B cell (primary cell): ENCODE results near the gene TMEM139. TPM values are rescaled to one million over a fixed set of nuclear protein-coding genes. Genes with fewer than 3 reads are reported as not detected.

Experiments
- ATAC-seq: fragments of 200-7000 bp; cut with Tn5 transposase; one replicate; pipeline ENCODE4 v1.10.0; 2021; ENCODE audit warnings: low read depth, mild to moderate bottlenecking, moderate number of reproducible peaks, moderate library complexity
- CTCF ChIA-PET: fragments of 350-600 bp; sonication (Branson Sonifier 250); formaldehyde crosslinking; loops from one replicate; lab custom pipeline; 2021; ENCODE audit warnings: antibody characterized with exemption, inconsistent platforms; lab: Charles Lee
- POLR2A ChIA-PET: fragments of 350-600 bp; sonication (Branson Sonifier 250); formaldehyde crosslinking; loops from one replicate; lab custom pipeline; 2021; ENCODE audit warnings: antibody characterized with exemption; lab: Charles Lee
- DNase-seq: peaks from one replicate; pipeline ENCODE4 v3.0.0; 2013
- H2AFZ ChIP-seq: 2 replicates; pipeline ENCODE4 v1.6.1; 2012; ENCODE audit warnings: mild to moderate bottlenecking, low read depth, low read length; ENCODE audit not compliant: insufficient read depth, poor library complexity, severe bottlenecking
- H3K27ac ChIP-seq, 2 donors: 1 replicate in 1 of 2; 2 replicates in 1 of 2; pipeline ENCODE4 v1.5.1; 2012 to 2013; ENCODE audit warnings: low read length in 2 of 2, mild to moderate bottlenecking in 2 of 2, moderate library complexity in 1 of 2
- H3K27me3 ChIP-seq, 4 experiments: fragments of 200-600 bp in 1 of 4; sonication (generic) in 1 of 4; replicated peaks in 1 of 4; 1 replicate in 2 of 4; 2 replicates in 2 of 4; pipeline versions ENCODE4 v1.6.1 to v1.7.0; 2013 to 2016; ENCODE audit warnings: low read length in 3 of 4, mild to moderate bottlenecking in 2 of 4, mixed read lengths in 1 of 4, moderate library complexity in 1 of 4; ENCODE audit not compliant: insufficient read depth in 4 of 4, control insufficient read depth in 3 of 4; ENCODE audit errors: control extremely low read depth in 1 of 4
- H3K36me3 ChIP-seq, 2 experiments: replicated peaks in 1 of 2; 1 replicate in 1 of 2; 2 replicates in 1 of 2; pipeline versions ENCODE4 v1.6.1 to v1.7.1; 2013; ENCODE audit warnings: low read length in 1 of 2; ENCODE audit not compliant: insufficient read depth in 2 of 2, control insufficient read depth in 1 of 2; ENCODE audit errors: control extremely low read depth in 1 of 2, extremely low read depth in 1 of 2
- H3K4me1 ChIP-seq, 2 donors: fragments of 200-600 bp in 1 of 2; sonication (generic) in 1 of 2; 1 replicate in 1 of 2; 2 replicates in 1 of 2; pipeline versions ENCODE4 v1.5.1 to v1.6.1; 2013 to 2017; ENCODE audit warnings: low read length in 2 of 2; ENCODE audit not compliant: control insufficient read depth in 2 of 2, insufficient read depth in 2 of 2
- H3K4me2 ChIP-seq: replicated peaks from 2 replicates; pipeline ENCODE3; 2012; ENCODE audit warnings: mild to moderate bottlenecking, low read depth, low read length; ENCODE audit not compliant: poor library complexity, severe bottlenecking
- H3K4me3 ChIP-seq, 5 experiments: fragments of 200-600 bp in 1 of 5; sonication (generic) in 1 of 5; 1 replicate in 3 of 5; 2 replicates in 2 of 5; pipeline versions ENCODE4 v1.5.1 to v1.7.0; 2011 to 2016; ENCODE audit warnings: low read length in 4 of 5, mild to moderate bottlenecking in 4 of 5, low read depth in 2 of 5, control low read depth in 1 of 5, moderate library complexity in 1 of 5; ENCODE audit not compliant: insufficient read depth in 1 of 5; ENCODE audit errors: control extremely low read depth in 1 of 5, extremely low read depth in 1 of 5
- H3K79me2 ChIP-seq: fragments of 200-600 bp; sonication (generic); one replicate; pipeline ENCODE4 v1.6.0; 2016; ENCODE audit warnings: low read length; ENCODE audit not compliant: control insufficient read depth, insufficient read depth
- H3K9ac ChIP-seq: fragments of 200-600 bp; sonication (generic); 2 replicates; pipeline ENCODE4 v1.6.1; 2017; ENCODE audit warnings: mild to moderate bottlenecking, low read length, moderate library complexity
- H3K9me3 ChIP-seq, 3 donors: one replicate each; pipeline versions ENCODE4 v1.6.1 to v1.7.1; 2013; ENCODE audit warnings: low read length in 2 of 3; ENCODE audit not compliant: control insufficient read depth in 2 of 3, insufficient read depth in 1 of 3; ENCODE audit errors: control extremely low read depth in 1 of 3
- H4K20me1 ChIP-seq: 2 replicates; pipeline ENCODE4 v1.6.0; 2012; ENCODE audit warnings: mild to moderate bottlenecking, low read length; ENCODE audit not compliant: insufficient read depth, control insufficient read depth, poor library complexity, severe bottlenecking
- H3K27ac Mint-ChIP-seq: one replicate; pipeline ENCODE4 v1.8.0; 2021; ENCODE audit warnings: mixed read lengths
- H3K27me3 Mint-ChIP-seq: one replicate; pipeline ENCODE4 v1.8.0; 2021; ENCODE audit warnings: mixed read lengths
- H3K4me1 Mint-ChIP-seq: one replicate; pipeline ENCODE4 v1.8.0; 2021; ENCODE audit warnings: mixed read lengths
- H3K4me3 Mint-ChIP-seq: one replicate; pipeline ENCODE4 v1.8.0; 2021; ENCODE audit warnings: mixed read lengths
- H3K9me3 Mint-ChIP-seq: one replicate; pipeline ENCODE4 v1.8.0; 2022; ENCODE audit warnings: mixed read lengths; ENCODE audit not compliant: insufficient read depth
- EZH2 ChIP-seq: IDR thresholded peaks from 2 replicates; pipeline ENCODE4 v1.6.1; 2012; ENCODE audit warnings: borderline replicate concordance, low read depth, mild to moderate bottlenecking, moderate library complexity, low read length; ENCODE audit not compliant: insufficient read depth, poor library complexity, severe bottlenecking
- WGBS: methylation state at CpG from one replicate; pipeline ENCODE4 v1.1.5; 2013; ENCODE audit warnings: missing lambda C conversion rate; ENCODE audit not compliant: insufficient coverage; 5-methylcytosine and 5-hydroxymethylcytosine counted together
- intact Hi-C: fragments of 100-400 bp; cut with micrococcal nuclease; formaldehyde crosslinking; loops from one replicate; pipeline ENCODE4 v1.10.0; 2022
- polyA plus RNA-seq: library from polyadenylated mRNA; depleted of rRNA; stranded (reverse); fragments of >200 nt; gene quantifications from 2 replicates; pipeline ENCODE4 v1.2.3, GENCODE V29; 2012
- total RNA-seq, 2 donors: library from RNA; stranded (reverse); fragments of 120-200 nt in 1 of 2; gene quantifications; 1 replicate in 1 of 2; 2 replicates in 1 of 2; pipeline versions ENCODE4 v1.2.3 to v1.2.4, GENCODE V29; 2013 to 2022
- TF ChIP-seq, protein P1 (sequence below): fragments of 200-600 bp; IDR thresholded peaks from one replicate; pipeline ENCODE4 v1.8.0; 2022; ENCODE audit warnings: antibody characterized with exemption, mild to moderate bottlenecking

Gene TMEM139
- total and polyA plus RNA-seq, 2 donors (not counting 1 experiment from before 2014, with no cell fraction given) = 0.12 TPM; not detected in 1

DNA sequence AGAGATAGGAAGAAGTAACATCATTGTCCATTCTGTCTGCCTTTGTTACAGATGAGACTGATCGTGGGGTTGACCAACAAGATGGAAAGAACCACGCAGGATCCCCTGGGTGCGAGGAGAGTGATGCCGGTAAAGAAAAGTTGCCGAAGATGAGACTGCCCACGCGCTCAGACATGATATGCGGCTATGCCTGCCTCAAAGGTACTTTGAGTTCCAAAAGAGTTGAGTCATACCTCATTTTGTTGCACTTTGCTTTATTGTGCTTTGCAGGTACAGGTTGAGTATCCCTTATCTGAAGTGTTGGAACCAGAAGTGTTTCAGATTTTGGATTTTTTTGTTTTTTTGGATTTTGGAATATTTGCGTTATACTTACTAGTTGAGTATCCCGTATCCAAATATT, 19.0 kb downstream of the TMEM139 start:
- WGBS = 98% methylated on average over 8 of the region's 10 CpGs
- DNase-seq = no peak

DNA sequence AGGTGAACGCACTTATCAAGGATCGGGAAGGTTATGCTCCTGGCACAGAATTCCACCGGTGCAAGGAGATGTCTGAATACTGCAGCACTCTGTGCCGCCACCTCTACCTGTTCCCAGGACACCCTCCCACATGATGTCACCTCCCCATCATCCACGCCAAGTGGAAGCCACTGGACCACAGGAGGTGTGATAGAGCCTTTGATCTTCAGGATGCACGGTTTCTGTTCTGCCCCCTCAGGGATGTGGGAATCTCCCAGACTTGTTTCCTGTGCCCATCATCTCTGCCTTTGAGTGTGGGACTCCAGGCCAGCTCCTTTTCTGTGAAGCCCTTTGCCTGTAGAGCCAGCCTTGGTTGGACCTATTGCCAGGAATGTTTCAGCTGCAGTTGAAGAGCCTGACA, 20.2 kb downstream of the TMEM139 start:
- intact Hi-C loops = loop anchor here (1.0 to 5.0 kb wide), 2 partner anchors 43 to 65 kb away; partner anchors contain the start of gene GSTK1
- H3K4me1 Mint-ChIP-seq = peaks cover 6% of the 10 kb centered on the region
- no peak for DNase-seq
- Histone ChIP-seq H3K4me2 (no peak overlapping the region), H2AFZ (no peak overlapping the region), H3K27me3 (no peaks in the 10 kb centered on the region), H3K27ac (no peak overlapping the region), H3K4me1 (no peaks in the 10 kb centered on the region), H4K20me1 (peaks cover 22% of the 10 kb centered on the region), H3K79me2 (peaks cover 9% of the 10 kb centered on the region), H3K9me3 (peaks cover 0 to 3% (median 0%) of the 10 kb centered on the region in 3 donors), H3K4me3 (no peak overlapping the region), H3K36me3 (peaks cover 12 to 81% of the 10 kb centered on the region in 2 experiments), H3K9ac (no peak overlapping the region)
- ChIA-PET CTCF (interaction anchor here (0.6 to 3.8 kb wide), 9 partner anchors 9 to 674 kb away, joined by 3 to 36 read pairs (median 3); partner anchors contain the start of gene CASP2), POLR2A (no interaction called here)
- TF ChIP-seq, protein P1, sequence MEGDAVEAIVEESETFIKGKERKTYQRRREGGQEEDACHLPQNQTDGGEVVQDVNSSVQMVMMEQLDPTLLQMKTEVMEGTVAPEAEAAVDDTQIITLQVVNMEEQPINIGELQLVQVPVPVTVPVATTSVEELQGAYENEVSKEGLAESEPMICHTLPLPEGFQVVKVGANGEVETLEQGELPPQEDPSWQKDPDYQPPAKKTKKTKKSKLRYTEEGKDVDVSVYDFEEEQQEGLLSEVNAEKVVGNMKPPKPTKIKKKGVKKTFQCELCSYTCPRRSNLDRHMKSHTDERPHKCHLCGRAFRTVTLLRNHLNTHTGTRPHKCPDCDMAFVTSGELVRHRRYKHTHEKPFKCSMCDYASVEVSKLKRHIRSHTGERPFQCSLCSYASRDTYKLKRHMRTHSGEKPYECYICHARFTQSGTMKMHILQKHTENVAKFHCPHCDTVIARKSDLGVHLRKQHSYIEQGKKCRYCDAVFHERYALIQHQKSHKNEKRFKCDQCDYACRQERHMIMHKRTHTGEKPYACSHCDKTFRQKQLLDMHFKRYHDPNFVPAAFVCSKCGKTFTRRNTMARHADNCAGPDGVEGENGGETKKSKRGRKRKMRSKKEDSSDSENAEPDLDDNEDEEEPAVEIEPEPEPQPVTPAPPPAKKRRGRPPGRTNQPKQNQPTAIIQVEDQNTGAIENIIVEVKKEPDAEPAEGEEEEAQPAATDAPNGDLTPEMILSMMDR = no peak
- TF ChIP-seq EZH2 = no peak
- H3K9me3 Mint-ChIP-seq = no peaks in the 10 kb centered on the region
- 90% methylated on average over 5 of the region's 6 CpGs for WGBS
- no peak overlapping the region for H3K27ac Mint-ChIP-seq
- no peak for ATAC-seq
- no peak overlapping the region for H3K4me3 Mint-ChIP-seq
- H3K27me3 Mint-ChIP-seq = no peaks in the 10 kb centered on the region

More for the DNA sequence above, 19.0 kb downstream of the TMEM139 start:
- TF ChIP-seq EZH2 = no peak
- TF ChIP-seq, protein P1 = no peak
- H3K4me1 Mint-ChIP-seq = peaks cover 13% of the 10 kb centered on the region
- Histone ChIP-seq H3K9me3 (no peaks in the 10 kb centered on the region), H3K27ac (no peak overlapping the region), H3K36me3 (peaks cover 11 to 90% of the 10 kb centered on the region in 2 experiments), H2AFZ (no peak overlapping the region), H3K4me3 (no peak overlapping the region), H4K20me1 (peaks cover 31% of the 10 kb centered on the region), H3K27me3 (no peaks in the 10 kb centered on the region), H3K79me2 (peaks cover 9% of the 10 kb centered on the region), H3K4me2 (no peak overlapping the region), H3K4me1 (no peaks in the 10 kb centered on the region), H3K9ac (no peak overlapping the region)
- intact Hi-C loops = loop anchor here (5.0 kb wide), 1 partner anchor 41 kb away; the partner anchor contains the start of gene GSTK1
- no peak overlapping the region for H3K4me3 Mint-ChIP-seq
- H3K27ac Mint-ChIP-seq = no peak overlapping the region
- POLR2A ChIA-PET = no interaction called here
- no peaks in the 10 kb centered on the region for H3K27me3 Mint-ChIP-seq
- no peaks in the 10 kb centered on the region for H3K9me3 Mint-ChIP-seq
- no peak for ATAC-seq
- CTCF ChIA-PET = interaction anchor here (3.8 kb wide), 1 partner anchor 63 kb away, joined by 36 read pairs; no protein-coding TSS in a partner anchor
